K562 (cell line): ENCODE data around the gene EIF2S2. TPM values are rescaled to one million over a fixed set of nuclear protein-coding genes. Genes with fewer than 3 reads are reported as not detected.
A peak's percentile ranks its signal among the peaks of the same experiment; 100 is the strongest.

Experiments
- BACH1 ChIP-seq: fragments of 200-800 bp; sonication (Bioruptor generic); IDR thresholded peaks from 2 replicates; pipeline ENCODE4 v1.6.1; 2016; ENCODE audit warnings: missing genetic modification characterization, missing compliant biosample characterization
- CBX1 ChIP-seq: sonication (generic); IDR thresholded peaks from 2 replicates; pipeline ENCODE4 v1.6.1; 2016; ENCODE audit warnings: antibody characterized with exemption, low read depth, mild to moderate bottlenecking
- CC2D1A ChIP-seq: fragments of 450-650 bp; IDR thresholded peaks from 2 replicates; pipeline ENCODE4 v1.6.1; 2017; ENCODE audit warnings: mild to moderate bottlenecking
- EHMT2 ChIP-seq: fragments of 450-650 bp; IDR thresholded peaks from 2 replicates; pipeline ENCODE4 v1.6.1; 2018; ENCODE audit warnings: antibody characterized with exemption
- KDM5B ChIP-seq: fragments of 200-600 bp; sonication (generic); IDR thresholded peaks from 2 replicates; pipeline ENCODE4 v1.6.1; 2012; ENCODE audit warnings: low read depth, mild to moderate bottlenecking, moderate library complexity, low read length, control low read depth, inconsistent platforms; ENCODE audit not compliant: insufficient replicate concordance
- NFE2 ChIP-seq: IDR thresholded peaks from 2 replicates; pipeline ENCODE4 v1.6.1; 2014; ENCODE audit warnings: antibody characterized with exemption, low read depth
- POLR2A ChIP-seq: fragments of 450-650 bp; conservative IDR thresholded peaks from 2 replicates; pipeline ENCODE4 v1.6.1; 2016
- PRMT5 ChIP-seq: sonication (generic); formaldehyde crosslinking; IDR thresholded peaks from 2 replicates; pipeline ENCODE4 v1.5.0; 2020; ENCODE audit warnings: missing genetic modification reagents
- TEAD2 ChIP-seq: fragments of 450-650 bp; IDR thresholded peaks from 2 replicates; pipeline ENCODE4 v1.6.1; 2016; ENCODE audit warnings: missing genetic modification characterization, control low read depth, missing compliant biosample characterization
- ZC3H11A ChIP-seq: IDR thresholded peaks from 2 replicates; pipeline ENCODE4 v1.6.1; 2012; ENCODE audit warnings: low read depth, low read length, improper control_type of control experiment
- ZNF121 ChIP-seq: sonication (generic); formaldehyde crosslinking; conservative IDR thresholded peaks from 2 replicates; pipeline ENCODE4 v1.8.0; 2022; ENCODE audit warnings: missing genetic modification reagents
- ZNF584 ChIP-seq: fragments of 200-800 bp; sonication (Bioruptor generic); IDR thresholded peaks from 2 replicates; pipeline ENCODE4 v1.6.1; 2016; ENCODE audit warnings: low read depth, mild to moderate bottlenecking, missing genetic modification characterization, missing compliant biosample characterization
- polyA plus RNA-seq, 8 experiments: library from polyadenylated mRNA; depleted of rRNA in 4 of 8; stranded (reverse) in 5 of 8; unstranded in 3 of 8; fragments of >200 nt; fragmentation: Nextera tagmentation in 2 of 8; fragmentation: Illumina TruSeq in 1 of 8; extraction: Ambion mirVana in 2 of 8; extraction: Trizol in 1 of 8; gene quantifications; 2 replicates each; pipeline versions ENCODE4 v1.2.1 to v1.2.3, GENCODE V29; 2011 to 2014; ENCODE audit warnings: inconsistent platforms in 1 of 8, missing spikeins in 1 of 8
- total RNA-seq, 7 experiments: library from RNA; depleted of rRNA in 6 of 7; stranded (reverse); fragments of >200 nt in 6 of 7; fragmentation: Illumina TruSeq in 2 of 7; extraction: Trizol in 2 of 7; gene quantifications; 2 replicates each; pipeline versions ENCODE4 v1.2.1 to v1.2.3, GENCODE V29; 2011 to 2021; ENCODE audit warnings: low replicate concordance in 1 of 7
- TF ChIP-seq, protein P1 (sequence below): sonication (generic); formaldehyde crosslinking; IDR thresholded peaks from 2 replicates; pipeline ENCODE4 v1.8.0; 2023; ENCODE audit warnings: mild to moderate bottlenecking, missing genetic modification reagents
- TF ChIP-seq, protein P2 (sequence below): fragments of 200-800 bp; sonication (Bioruptor generic); IDR thresholded peaks from 2 replicates; pipeline ENCODE4 v1.6.1; 2016; ENCODE audit warnings: missing genetic modification characterization, missing compliant biosample characterization
- TF ChIP-seq, protein P3 (sequence below): fragments of 250-450 bp; sonication (Bioruptor Pico); IDR thresholded peaks from 2 replicates; pipeline ENCODE4 v1.5.0; 2021; ENCODE audit warnings: mild to moderate bottlenecking, moderate library complexity

The EIF2S2 gene
- total and polyA plus RNA-seq, 9 of the 15 experiments (the other 6 are each of a cell fraction or from before 2014, with no cell fraction given), result 79.7 to 220 (median 154) TPM

DNA sequence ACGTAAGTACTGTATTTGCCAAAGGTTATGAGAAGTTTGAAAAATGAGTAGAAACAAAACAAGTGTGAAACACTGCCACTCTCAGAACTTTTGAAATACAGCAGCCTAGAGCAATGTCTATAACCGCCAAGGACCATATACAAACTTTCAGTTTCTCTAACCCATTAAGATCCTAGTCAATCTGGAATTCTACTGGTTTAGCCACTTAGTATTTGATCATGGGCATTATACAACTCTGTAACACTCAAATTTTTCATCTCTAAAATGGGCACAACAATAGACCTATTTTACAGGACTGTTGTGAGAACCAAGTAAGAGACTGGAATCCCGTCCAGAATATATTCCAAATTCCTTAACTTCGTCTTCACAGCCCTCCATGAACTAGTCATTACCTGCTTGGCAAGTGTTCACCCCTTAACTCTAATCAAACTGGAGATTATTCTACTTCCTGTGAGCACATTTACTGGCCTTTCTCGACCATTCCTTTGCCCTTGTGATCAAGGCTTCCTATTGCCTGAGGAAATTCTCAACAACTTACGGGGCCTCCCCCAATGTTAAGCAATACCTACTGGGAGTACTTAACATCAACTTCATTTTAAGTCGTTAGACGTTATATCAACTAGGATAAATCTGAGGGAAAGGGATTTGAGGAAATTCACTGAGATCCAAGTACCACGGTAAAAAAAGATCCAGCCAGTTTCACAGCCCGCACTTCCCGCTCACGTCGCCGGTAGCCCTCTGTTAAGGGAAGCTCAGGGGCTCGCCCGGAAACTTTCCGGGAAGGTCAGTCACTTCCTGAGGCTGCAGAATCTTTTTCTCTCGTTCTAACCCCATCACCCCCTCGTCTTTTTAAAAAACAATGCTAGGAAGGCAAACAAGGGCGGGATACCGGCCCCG lies 1.1 kb downstream of the EIF2S2 start (continued):
- TF ChIP-seq, protein P1, sequence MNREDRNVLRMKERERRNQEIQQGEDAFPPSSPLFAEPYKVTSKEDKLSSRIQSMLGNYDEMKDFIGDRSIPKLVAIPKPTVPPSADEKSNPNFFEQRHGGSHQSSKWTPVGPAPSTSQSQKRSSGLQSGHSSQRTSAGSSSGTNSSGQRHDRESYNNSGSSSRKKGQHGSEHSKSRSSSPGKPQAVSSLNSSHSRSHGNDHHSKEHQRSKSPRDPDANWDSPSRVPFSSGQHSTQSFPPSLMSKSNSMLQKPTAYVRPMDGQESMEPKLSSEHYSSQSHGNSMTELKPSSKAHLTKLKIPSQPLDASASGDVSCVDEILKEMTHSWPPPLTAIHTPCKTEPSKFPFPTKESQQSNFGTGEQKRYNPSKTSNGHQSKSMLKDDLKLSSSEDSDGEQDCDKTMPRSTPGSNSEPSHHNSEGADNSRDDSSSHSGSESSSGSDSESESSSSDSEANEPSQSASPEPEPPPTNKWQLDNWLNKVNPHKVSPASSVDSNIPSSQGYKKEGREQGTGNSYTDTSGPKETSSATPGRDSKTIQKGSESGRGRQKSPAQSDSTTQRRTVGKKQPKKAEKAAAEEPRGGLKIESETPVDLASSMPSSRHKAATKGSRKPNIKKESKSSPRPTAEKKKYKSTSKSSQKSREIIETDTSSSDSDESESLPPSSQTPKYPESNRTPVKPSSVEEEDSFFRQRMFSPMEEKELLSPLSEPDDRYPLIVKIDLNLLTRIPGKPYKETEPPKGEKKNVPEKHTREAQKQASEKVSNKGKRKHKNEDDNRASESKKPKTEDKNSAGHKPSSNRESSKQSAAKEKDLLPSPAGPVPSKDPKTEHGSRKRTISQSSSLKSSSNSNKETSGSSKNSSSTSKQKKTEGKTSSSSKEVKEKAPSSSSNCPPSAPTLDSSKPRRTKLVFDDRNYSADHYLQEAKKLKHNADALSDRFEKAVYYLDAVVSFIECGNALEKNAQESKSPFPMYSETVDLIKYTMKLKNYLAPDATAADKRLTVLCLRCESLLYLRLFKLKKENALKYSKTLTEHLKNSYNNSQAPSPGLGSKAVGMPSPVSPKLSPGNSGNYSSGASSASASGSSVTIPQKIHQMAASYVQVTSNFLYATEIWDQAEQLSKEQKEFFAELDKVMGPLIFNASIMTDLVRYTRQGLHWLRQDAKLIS (CRISPR knock-in tag), result peak; percentile 25; the same call in 1 of the 2 replicates
- TF ChIP-seq ZNF121 (CRISPR knock-in tag), result no peak
- TF ChIP-seq, protein P2, sequence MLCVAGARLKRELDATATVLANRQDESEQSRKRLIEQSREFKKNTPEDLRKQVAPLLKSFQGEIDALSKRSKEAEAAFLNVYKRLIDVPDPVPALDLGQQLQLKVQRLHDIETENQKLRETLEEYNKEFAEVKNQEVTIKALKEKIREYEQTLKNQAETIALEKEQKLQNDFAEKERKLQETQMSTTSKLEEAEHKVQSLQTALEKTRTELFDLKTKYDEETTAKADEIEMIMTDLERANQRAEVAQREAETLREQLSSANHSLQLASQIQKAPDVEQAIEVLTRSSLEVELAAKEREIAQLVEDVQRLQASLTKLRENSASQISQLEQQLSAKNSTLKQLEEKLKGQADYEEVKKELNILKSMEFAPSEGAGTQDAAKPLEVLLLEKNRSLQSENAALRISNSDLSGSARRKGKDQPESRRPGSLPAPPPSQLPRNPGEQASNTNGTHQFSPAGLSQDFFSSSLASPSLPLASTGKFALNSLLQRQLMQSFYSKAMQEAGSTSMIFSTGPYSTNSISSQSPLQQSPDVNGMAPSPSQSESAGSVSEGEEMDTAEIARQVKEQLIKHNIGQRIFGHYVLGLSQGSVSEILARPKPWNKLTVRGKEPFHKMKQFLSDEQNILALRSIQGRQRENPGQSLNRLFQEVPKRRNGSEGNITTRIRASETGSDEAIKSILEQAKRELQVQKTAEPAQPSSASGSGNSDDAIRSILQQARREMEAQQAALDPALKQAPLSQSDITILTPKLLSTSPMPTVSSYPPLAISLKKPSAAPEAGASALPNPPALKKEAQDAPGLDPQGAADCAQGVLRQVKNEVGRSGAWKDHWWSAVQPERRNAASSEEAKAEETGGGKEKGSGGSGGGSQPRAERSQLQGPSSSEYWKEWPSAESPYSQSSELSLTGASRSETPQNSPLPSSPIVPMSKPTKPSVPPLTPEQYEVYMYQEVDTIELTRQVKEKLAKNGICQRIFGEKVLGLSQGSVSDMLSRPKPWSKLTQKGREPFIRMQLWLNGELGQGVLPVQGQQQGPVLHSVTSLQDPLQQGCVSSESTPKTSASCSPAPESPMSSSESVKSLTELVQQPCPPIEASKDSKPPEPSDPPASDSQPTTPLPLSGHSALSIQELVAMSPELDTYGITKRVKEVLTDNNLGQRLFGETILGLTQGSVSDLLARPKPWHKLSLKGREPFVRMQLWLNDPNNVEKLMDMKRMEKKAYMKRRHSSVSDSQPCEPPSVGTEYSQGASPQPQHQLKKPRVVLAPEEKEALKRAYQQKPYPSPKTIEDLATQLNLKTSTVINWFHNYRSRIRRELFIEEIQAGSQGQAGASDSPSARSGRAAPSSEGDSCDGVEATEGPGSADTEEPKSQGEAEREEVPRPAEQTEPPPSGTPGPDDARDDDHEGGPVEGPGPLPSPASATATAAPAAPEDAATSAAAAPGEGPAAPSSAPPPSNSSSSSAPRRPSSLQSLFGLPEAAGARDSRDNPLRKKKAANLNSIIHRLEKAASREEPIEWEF (CRISPR knock-in tag), result no peak
- TF ChIP-seq ZNF584 (CRISPR knock-in tag), result no peak
- TF ChIP-seq EHMT2, result no peak
- TF ChIP-seq ZC3H11A, result no peak
- no peak for TF ChIP-seq CBX1
- 0 out of 2 replicates have a peak, but pooled peaks have one; percentile 5 for TF ChIP-seq POLR2A
- TF ChIP-seq PRMT5, result no peak
- peak; percentile 46 for TF ChIP-seq KDM5B
- TF ChIP-seq CC2D1A, result 0 out of 2 replicates have a peak, but pooled peaks have one; percentile 17
- TF ChIP-seq BACH1, result 0 out of 2 replicates have a peak, but pooled peaks have one; percentile 26
- no peak for TF ChIP-seq NFE2
- TF ChIP-seq, protein P3, sequence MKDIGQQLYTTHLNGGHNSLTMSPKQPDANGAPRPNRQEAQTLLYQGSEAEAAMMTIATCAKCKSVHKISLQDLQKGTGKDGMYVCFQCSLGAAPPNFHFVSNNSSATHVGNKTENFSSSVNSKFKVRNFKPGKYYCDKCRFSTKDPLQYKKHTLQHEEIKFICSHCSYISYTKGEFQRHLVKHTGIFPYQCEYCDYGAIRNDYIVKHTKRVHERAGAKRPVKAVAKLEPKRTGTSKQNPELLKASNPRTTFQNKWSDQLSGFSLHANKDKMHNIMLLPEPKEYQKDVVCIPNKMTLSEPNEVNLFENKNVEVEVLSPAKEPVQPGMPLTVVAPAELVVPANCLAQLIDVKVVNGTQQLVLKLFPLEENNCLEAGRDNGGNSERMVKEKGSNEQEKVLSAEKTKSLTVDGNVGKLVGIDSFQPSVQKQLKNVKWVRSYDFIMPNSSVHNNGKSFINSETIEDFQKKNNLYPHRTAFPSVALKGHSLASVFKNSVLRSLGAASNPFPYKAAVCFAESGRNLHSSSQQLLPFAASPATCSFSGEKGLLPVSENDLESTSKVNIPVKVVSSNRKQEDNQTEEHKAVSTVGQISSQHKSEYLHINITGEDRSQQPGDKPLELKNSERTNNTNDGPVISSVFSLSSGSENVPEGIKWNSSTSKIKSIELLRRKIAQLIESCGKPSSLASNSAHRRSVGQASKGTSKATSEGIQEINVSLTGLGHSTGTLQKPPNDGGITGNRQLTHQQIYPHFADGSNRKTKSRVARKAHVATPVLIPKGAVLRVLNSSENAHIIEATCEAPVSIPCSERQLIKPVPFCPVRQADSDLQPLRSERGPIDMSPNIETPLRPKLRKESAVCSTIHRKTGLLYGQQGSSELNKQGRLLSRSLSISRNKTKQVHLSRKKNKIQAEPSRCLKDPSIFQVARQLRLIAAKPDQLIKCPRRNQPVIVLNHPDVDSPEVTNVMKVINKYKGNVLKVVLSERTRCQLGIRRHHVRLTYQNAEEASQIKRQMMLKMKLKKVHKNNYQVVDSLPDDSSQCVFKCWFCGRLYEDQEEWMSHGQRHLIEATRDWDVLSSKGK, result no peak
- TF ChIP-seq TEAD2 (tag), result no peak
